Islet precursor cell (in vitro differentiated cells): ENCODE measurements around the gene KCNIP4.

ENCODE experiments used
- DNase-seq: peaks from one replicate; pipeline ENCODE4 v3.0.0-alpha.2; 2018

Gene KCNIP4

DNA sequence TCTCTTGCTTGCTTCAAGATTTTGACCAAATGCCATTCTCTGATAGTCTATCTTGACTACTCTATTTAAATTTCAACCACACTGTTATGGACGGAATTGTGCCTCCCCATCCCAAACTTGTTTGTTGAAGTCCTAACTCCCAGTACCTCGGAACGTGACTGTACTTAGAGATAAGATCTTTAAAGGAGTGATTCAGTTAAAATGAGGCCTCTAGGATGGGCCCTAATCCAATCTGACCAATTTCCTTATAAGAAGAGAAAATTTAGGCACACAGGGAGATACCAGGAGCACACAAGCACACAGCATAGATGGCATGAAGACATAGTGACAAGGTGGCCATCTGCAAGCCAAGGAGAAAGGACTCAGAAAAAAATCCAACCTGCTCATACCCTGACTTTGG lies 269.9 kb downstream of the KCNIP4 start:
- DNase-seq: no peak

- DNase-seq: no peak
These were observed 271.4 kb downstream of the KCNIP4 start for GRCh38 chr4:21677173-21677572.

- DNase-seq: no peak
These were observed 284.2 kb downstream of the KCNIP4 start for GRCh38 chr4:21664355-21664754.

DNA sequence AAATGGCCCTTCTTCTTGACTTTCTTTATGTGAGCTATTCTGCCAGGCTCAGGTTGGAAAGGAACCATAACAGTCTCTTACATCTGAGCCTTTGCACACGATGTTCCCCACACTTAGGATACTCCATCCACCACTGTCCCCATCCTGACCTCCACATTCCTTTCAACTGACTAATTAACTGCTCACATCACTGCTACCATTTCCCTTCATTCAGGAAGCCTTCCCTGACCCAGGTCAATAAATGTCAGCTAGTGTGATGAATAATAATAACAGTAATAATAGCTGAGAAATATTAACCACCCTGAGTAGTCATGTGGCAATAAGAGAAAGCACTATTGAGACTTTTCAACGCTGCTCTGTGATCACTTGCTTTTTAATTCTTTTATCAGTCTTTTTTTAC lies 291.7 kb downstream of the KCNIP4 start:
- DNase-seq: peak; percentile 57

DNA sequence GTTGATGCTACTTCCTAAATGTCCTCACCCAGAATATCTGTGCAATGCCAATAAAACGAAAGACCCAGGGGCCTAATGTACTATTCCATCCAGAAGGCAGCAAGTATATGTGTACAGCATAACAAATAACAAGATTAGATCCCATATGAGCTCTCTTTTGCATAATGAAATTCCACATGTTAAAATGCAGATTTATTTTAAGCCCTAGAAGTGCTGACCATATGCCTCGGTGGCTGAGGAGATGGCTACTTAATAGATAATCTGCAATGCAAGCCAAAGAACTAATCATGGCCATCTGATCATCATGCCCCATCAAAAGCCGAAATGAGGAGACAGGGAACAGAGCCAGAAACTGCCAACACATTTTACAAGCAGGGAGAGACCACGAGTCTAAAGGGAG lies 293.5 kb downstream of the KCNIP4 start:
- no peak for DNase-seq

- no peak for DNase-seq
These were observed 295.9 kb downstream of the KCNIP4 start for GRCh38 chr4:21652508-21653231.

DNA sequence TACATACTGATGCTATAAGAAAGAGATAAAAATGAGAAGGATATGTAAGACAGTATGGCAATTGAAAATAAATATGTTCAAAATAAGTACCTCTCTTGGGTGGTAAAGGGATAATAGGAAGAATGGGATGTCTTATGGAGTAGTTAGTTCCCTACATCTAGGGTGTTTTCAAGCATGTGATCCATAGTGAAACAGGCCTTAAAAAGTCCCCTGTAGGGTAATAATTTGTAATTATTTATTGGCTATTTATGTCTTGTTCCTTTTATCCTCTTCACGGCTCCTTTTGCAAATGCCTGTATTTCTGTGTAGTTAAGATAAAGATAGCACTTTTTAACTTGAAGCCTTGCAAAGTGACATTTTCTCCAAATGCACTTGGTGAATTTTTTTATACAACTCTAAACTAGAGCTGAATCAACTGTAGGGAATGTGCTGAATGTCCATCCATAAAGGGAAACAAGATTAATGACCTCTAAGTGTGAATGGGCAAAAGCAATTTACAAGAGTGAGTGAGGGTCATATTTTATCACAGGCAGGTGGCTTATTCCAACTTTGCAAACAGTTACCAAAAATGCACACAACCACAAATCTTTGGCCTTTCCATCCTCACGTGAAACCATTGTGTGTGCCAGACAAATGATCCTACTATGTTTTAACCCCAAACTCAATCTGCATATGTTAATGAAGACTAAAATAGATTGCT lies 299.0 kb downstream of the KCNIP4 start:
- no peak for DNase-seq

DNA sequence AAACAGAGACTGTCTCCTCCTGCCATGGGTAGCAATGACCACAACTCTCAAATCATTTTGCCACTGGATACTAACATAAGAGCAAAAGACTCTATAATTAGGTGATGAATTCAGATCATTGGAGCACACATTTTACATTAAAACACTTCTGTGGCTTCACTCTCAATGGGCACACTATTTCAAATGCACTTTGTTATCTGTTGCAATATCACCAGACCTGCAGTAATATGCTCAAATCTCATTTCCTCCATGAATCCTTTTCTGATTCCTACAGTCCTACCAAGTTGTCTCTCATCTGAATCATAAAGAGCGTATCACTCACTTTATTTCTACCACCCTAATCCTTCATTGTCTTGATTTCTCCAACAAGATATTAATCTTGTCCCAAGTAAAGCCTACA lies 302.8 kb downstream of the KCNIP4 start:
- no peak for DNase-seq

DNA sequence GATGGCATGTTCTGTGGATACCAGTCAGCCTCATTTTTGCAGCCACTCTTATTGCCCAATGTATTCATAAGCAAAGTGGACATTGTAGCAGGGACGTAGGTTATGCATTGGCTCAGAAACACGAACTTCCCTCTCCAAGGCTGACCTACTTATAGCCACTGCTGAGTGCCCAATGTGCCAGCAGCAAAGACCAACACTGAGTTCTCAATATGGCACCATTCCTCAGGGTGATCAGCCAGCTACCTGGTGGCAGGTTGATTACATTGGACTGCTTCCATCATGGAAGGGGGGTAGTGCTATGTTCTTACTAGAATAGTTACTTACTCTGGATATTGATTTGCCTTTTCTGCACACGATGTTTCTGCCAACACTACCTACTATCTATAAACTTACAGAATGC lies 306.9 kb downstream of the KCNIP4 start:
- no peak for DNase-seq

GRCh38 chr4:21638171-21638725 lies 310.3 kb downstream of the KCNIP4 start:
- DNase-seq: no peak

DNA sequence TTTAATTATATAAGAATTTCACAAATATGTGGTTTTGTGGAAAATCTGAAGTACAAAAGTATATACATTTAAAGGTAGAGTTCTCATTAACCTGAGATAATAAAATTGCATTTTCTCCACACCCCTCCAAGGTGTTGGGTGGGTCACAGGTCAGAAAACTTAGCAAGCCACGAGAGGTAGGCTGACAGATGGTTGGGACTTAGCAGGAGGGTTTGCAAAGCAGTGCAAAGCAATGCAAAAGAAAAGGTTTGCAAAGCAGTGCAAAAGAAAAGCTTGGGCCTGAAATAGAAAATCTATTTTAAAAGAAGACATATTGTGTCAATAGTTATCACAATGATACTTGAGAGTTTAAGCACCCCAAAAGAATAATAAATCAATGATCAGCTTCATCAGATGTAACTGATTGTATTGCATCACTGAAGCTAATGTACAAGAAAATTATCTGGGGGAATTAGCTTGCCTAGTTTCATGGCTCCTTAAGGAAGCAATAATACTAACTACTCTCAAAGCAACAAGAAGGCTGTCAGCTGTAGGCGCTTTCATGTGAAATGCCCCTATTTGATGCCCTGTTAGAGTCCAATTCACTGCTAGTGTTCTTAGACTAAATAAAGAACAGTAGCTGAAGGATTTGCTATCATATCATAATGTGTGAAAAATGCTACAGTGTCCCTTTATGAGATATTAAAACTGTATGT lies 319.5 kb downstream of the KCNIP4 start:
- no peak for DNase-seq

GRCh38 chr4:21628116-21628670 lies 320.4 kb downstream of the KCNIP4 start:
- DNase-seq: no peak

GRCh38 chr4:21625447-21625846 lies 323.1 kb downstream of the KCNIP4 start:
- DNase-seq: no peak

DNA sequence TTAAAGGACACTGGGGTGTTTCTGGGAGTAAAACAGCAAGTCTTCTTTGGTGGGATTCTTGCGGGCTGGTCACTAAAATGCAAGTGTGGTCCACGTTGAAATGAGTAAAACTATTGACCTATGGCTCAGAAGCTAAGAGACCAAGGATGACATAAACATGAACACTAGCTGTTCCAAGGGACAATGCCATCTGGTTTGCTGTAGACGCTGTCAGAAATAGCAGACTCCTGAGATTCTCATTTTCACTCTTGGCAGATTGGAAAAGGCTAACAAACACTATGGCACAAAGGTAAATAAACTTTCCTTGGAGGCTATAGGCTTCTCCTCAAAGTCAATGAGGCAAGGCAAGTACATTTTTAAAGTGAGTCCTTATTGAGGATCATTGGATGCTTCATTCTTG lies 343.6 kb downstream of the KCNIP4 start:
- DNase-seq: no peak

GRCh38 chr4:21596521-21596920 lies 352.1 kb downstream of the KCNIP4 start:
- DNase-seq: no peak

GRCh38 chr4:21593671-21594001 lies 354.9 kb downstream of the KCNIP4 start:
- DNase-seq: no peak

GRCh38 chr4:21592970-21593670 lies 355.5 kb downstream of the KCNIP4 start:
- DNase-seq: no peak

DNA sequence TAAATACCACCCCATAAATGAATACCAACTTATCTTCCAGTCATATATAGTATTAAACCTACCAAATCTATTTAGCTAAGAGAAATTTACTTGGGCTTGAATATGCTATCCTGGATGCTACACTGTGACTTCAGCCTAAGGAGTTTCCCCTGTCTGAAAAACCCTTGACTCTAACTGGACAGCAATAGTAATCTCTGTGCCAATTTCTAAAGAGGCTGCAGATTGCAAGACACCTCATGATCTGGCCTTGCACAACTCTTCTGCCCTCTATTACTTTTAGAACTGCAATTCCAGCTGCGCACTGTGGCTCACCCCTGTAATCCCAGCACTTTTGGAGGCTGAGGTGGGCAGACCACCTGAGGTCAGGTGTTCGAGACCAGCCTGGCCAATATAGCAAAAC lies 371.5 kb downstream of the KCNIP4 start:
- DNase-seq: no peak

DNA sequence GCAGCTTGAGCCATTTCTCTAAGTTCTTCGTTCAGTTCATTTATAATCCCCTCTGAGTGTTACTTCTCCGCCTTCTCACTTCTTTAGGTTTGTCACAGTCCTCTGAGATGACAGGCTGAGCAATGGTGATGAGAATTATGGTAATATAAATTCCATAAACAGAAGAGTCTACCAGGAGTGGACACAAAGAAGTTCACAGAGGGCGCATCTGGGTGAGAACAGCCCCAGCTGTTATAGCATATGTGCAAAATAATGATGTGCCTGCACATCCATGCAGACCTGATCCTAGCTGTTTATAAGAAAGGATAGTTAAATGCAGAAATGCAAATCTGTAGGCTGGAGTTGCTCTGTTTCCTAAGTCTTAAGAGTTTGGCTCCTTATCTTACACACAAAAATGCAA lies 377.5 kb downstream of the KCNIP4 start:
- no peak for DNase-seq

GRCh38 chr4:21569638-21570037 lies 378.9 kb downstream of the KCNIP4 start:
- no peak for DNase-seq

GRCh38 chr4:21555083-21555482 lies 393.5 kb downstream of the KCNIP4 start:
- no peak for DNase-seq

DNA sequence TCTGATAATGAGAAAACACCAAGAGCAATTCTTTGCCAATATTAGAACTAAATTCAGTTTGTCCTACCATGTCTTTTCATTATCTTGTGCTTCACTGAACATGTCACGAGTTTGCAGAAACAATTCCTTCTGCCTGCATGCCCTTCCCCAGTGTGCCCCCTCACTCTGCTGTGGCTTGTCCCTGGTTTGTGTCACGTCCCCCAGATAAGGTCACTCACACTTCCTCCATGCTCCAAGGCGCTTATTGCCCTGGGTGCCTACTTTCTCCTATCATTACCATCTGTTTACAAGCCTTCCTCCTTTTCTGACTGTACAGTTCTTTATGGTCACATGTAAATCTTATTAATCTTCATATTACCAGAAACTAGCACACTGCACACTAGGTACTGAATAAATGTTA lies 394.1 kb downstream of the KCNIP4 start:
- DNase-seq: no peak

GRCh38 chr4:21554066-21554465 lies 394.5 kb downstream of the KCNIP4 start:
- DNase-seq: no peak
